SIG-M5 (cell line): ENCODE results near the gene SLC16A4.

ENCODE experiments used
- DNase-seq: peaks from one replicate; lab custom pipeline; 2025; lab: John Stamatoyannopoulos, UW

The SLC16A4 gene

DNA sequence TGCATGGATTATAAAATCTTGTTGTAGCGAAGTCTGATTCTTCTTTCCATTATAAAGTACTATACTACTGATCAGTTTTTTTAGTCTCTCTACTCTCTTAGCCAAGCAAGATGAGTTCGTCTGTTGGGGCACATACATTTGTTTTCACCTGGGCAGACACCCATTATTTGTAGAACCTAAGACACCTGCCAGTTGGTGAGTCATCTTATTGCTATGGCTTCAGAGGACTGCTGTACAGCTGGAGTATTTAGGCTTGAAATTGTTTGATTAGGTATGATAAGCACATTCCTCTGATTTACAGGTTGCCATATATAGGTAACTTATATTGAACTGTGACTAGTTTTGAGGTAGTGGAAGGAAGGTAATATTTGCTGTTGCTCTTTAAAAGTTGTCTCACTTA is 34.4 kb downstream of the SLC16A4 start:
- no peak for DNase-seq

- no peak for DNase-seq
Measured at GRCh38 chr1:110355321-110355720, 35.5 kb downstream of the SLC16A4 start.

DNA sequence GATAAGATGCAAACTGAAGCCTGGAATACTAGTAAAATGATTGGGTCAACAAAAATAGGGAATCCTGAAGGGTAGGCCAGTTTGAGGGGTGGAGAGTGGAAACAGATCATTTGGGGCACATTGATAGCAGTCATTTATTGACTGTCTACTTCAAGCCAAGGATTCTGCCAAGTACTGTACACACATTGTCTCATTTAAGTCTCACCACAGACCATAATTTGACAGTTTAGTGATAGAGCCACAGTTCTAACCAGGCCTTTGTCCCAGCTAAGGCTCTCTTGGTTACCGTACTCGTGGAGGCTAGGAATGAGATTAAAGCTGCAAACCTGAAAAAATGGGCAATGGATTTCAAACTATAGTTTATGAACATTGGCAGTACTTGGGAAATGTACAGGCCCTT is 40.5 kb downstream of the SLC16A4 start:
- DNase-seq = no peak

GRCh38 chr1:110348771-110349170 is 42.1 kb downstream of the SLC16A4 start:
- no peak for DNase-seq

GRCh38 chr1:110348050-110348449 is 42.8 kb downstream of the SLC16A4 start:
- DNase-seq = no peak

DNA sequence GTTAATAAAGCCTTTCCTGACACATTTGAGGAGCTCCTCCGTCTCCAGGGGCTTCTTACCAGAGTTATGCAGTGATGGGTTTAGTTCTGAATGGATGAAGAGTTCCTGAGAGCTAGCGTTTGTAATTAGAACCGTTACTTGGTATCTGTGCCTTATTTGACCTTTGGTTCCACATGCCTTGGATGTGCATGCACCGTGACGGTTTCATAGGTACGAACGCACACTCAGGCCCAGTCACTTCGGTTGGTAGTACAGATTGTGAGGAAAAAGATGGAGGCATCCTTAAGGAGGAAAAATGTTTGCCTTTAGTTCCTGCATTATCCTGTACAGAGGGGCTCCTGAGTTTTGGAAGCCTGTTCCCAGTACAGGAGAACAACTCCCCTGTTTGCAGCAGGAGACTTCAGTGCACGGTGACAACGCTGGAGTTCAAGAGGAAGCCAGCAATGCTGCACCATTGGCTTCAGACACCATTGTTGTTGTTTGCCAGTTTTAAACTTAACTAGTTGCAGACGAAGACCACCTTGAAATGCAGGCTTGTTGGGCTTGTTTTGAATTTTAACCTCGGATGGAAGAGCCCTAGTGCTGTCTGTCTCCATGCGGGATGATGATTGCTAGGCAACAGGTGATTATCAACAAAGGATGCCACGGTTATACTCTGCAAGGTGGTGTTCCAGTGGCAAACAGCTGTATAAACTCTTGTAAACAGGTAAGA is 43.5 kb downstream of the SLC16A4 start:
- DNase-seq = no peak

DNA sequence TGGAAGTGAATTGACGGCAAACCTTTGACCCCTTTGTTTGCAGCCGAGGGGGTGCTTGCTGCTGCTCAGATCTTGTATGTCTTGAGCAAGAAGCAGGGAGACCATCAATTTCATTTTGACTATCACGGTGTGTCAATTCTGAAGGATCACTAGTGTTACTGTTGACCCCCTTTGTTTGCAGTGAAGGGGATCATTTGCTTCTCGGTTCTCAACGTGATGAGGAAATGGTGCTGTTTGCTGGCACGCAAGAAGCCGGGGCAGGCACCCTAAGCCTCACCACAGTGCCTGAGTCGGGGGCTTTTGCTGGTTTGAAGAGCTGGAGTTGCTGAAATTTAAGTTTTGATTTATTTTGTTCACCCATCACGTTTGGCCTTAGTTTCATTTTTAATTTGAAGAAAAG is 44.1 kb downstream of the SLC16A4 start:
- DNase-seq = no peak

- no peak for DNase-seq
Measured at GRCh38 chr1:110345480-110345879, 45.3 kb downstream of the SLC16A4 start.

DNA sequence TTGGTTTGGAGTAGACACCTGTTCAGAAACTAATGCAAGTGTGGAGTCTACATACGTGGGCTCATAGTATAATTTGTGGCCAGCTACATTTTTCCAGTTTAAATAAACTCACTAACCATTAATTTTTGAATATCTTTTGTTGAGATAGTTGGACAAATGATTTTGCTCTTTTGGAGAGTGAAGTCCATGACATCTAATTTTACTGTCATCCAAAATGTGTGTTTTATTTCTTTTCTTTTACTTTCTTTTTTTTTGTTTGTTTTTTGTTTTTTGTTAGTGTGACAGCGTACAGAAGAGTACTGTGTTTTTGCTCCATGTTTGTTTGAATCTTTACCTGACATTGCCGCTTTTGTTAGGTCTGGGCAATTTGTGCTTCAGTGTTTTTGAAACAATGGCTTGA is 46.7 kb downstream of the SLC16A4 start:
- no peak for DNase-seq

DNA sequence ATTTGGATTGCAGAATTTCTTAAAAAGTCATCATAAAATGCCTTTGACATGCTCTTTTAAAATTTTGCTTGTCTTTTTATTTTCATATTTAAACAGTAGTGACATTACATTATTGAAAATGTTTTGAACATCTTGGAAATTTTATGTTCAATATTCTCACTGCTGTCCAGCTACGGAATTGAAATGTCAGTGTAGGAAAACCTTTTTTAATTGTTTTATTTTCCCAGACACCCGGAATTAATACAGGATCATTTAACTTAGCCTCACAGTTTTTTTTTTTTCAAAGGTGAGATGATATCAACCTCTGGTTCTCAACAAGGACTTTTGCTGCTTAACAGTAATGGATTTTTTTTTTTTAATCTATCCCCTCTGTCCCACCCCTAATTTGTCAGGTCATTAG is 47.6 kb downstream of the SLC16A4 start:
- DNase-seq = no peak

- no peak for DNase-seq
Measured at GRCh38 chr1:110341872-110342331, 48.9 kb downstream of the SLC16A4 start.

- DNase-seq = no peak
Measured at GRCh38 chr1:110341146-110341871, 49.5 kb downstream of the SLC16A4 start.

- DNase-seq = no peak
Measured at GRCh38 chr1:110340207-110340468, 50.7 kb downstream of the SLC16A4 start.

- DNase-seq = no peak
Measured at GRCh38 chr1:110339407-110340206, 51.2 kb downstream of the SLC16A4 start.

DNA sequence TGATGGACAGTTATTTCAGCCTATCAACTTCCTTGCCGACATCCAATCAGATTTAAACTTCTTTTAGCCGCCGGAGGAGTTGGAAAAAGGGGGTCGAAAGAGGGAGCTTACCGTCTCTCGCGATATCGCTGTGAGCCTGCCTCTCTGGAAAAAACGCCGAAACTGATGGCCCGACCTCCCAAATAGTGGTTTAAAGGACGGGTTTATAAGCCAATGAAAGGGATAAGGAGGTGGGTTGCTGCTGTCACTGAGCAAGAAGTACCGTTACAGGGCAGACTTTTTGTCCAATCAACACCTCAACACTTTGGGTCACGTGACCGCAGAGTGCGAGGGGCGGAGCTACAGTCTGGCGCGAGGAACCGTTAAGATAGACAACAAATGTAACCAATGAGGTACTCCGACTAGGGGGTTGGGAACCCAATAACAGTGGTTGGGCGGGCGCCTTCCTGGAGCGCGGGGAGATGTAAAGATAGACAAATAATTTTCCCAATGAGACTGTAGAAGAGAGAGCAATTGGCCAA is 51.9 kb downstream of the SLC16A4 start, which contains the start of gene RBM15:
Gene RBM15 (plus strand): TSS at position 492 of the 521 bp plus-strand sequence. CDS start 29 bp downstream, at position 521.
- peak; percentile 99 for DNase-seq

- DNase-seq = peak; percentile 64
Measured at GRCh38 chr1:110338309-110338885, 52.4 kb downstream of the SLC16A4 start.

GRCh38 chr1:110337704-110338308 is 53.0 kb downstream of the SLC16A4 start:
- DNase-seq = no peak

DNA sequence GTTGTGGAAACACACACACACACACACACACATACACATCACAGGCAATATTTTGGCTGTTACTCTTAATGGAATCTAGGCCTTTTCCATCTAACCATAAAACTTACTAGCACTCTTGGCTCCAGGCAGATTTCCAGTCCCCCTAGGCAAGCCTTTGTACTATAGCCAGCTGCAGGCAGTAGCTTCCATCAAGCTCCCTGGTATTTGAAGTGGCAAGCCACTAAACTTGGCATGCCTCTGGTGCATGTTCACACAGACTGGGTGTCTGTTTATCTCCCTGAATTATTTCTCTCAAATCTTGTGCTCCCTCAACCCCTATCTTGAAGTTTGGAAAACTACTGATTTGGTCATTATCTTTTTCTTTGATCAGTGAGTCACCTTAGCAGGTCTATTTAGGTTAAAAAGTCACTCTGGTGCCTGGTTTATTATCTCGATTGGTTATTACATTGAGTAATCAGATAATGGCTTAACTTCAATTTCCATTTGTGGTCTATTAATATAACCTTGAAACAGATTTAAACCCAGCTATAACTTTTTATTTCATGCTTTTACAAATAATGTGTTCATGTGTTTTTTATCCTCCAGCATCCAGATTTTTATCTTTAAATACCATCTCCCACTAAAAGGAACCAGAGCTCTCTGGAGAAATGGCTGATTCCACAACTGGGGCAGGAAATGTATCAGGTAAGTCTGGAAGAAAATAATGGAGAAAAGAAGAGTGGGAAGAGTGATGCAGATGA is 54.4 kb downstream of the SLC16A4 start:
- DNase-seq = no peak

DNA sequence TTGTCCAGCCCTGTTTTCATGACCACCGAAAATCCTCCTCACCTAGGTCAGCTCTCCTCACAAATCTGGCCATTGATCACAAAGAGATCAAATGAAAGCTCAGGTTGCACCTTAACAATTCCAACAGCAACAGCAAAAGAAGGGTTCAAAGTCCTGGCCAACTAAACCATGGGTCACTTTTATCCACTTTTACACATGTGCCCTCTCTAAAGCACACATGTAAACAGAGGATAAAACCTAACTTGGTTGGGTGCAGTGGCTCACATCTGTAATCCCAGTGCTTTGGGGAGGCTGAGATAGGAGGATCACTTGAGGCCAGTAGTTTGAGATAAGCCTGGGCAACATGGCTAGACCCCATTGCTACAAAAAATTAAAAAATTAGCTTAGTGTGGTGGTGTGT is 55.6 kb downstream of the SLC16A4 start:
- DNase-seq = no peak

GRCh38 chr1:110328700-110329099 is 62.1 kb downstream of the SLC16A4 start:
- DNase-seq = no peak

DNA sequence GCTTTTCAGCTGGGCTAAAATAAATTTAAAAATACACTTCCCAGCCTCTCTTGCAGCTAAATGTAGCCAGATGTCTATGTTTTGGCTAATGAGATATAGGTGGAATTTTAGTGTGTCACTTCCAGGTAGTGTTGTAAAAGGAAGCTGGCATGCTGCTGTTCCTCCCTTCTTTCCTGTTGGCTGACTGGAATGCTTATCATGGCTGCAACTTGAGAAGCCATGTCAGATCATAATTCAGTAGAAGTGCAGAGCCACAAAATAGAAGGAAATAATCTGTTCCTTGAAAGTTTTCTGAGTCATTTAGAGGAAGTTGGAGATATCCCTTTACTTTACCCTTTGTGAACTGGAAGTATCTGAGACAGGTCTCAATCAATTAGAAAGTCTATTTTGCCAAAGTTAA is 62.6 kb downstream of the SLC16A4 start:
- DNase-seq = no peak
